ENCODE results near the gene NAPSA. TPM values are rescaled to one million over a fixed set of nuclear protein-coding genes. Genes with fewer than 3 reads are reported as not detected.
"Not testable (repeated sequence)": the region's sequence is repeated elsewhere in the genome, so short reads cannot be mapped to it uniquely, and the experiment has no call there.

The NAPSA gene
- total RNA-seq, 1 donor from 2014 or later: 8.1 TPM

- DNase-seq (ENCODE audit: low spot score): peak; percentile 78
Observed at GRCh38 chr19:50330365-50331078, 34.9 kb downstream of the NAPSA start.

DNA sequence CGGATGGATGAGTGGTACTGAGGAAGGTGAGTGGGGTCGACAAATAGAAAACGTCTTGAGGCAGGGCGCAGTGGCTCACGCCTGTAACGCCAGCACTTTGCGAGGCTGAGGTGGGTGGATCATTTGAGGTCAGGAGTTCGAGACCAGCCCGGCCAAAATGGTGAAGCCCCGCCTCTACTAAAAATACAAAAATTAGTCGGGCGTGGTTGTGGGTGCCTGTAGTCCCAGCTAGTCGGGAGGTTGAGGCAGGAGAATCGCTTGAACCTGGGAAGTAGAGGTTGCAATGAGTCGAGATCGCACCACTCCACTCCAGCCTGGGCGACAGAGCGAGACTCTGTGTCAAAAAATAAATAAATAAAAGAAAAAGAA lies 35.5 kb downstream of the NAPSA start:
- DNase-seq (ENCODE audit: low spot score): not testable (repeated sequence)

DNA sequence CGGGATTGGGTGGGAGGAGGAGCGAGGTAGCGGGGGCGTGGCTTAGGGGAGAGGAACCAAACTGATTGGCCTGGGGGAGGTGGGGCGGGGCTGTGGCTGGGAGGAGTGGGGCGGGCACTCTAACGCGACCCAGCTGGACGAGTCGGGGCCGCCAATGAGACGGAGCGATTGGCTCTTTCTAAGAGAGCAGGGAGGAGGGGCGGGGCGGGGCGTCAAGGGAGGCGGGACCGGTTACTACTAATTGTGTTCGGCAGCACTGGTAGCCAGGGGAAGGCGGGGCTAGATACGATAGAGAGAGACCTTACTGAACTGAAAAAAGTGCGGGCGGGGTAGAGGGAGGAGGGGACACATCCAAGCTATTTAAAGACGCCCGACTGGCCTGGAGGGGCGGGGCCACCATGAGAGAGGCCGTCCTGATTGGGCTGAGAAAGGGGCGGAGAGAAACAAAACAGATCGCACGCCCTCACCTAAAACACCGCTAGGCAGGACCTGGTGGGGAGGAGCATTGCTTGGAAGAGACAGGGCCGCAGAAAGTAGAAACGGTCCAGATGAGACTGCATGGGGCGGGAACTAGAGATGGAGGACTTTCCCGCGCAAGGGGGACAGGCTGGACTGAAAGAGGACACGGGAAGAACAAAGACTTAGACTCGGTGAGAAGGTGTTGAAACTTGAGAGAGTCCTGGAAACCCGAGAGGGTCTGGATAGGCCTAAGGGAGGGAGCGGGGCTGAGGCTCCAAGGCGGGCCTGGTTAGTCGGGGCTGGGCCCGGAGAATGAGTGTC lies 36.1 kb downstream of the NAPSA start, which contains the start of gene KCNC3:
TSS of gene KCNC3 (minus strand) at position 232 of the 780 bp plus-strand sequence. CDS start 295 bp downstream, outside the sequence.
- DNase-seq (ENCODE audit: low spot score): peak; percentile 99

GRCh38 chr19:50328873-50329145 lies 36.6 kb downstream of the NAPSA start:
- DNase-seq (ENCODE audit: low spot score): no peak

DNA sequence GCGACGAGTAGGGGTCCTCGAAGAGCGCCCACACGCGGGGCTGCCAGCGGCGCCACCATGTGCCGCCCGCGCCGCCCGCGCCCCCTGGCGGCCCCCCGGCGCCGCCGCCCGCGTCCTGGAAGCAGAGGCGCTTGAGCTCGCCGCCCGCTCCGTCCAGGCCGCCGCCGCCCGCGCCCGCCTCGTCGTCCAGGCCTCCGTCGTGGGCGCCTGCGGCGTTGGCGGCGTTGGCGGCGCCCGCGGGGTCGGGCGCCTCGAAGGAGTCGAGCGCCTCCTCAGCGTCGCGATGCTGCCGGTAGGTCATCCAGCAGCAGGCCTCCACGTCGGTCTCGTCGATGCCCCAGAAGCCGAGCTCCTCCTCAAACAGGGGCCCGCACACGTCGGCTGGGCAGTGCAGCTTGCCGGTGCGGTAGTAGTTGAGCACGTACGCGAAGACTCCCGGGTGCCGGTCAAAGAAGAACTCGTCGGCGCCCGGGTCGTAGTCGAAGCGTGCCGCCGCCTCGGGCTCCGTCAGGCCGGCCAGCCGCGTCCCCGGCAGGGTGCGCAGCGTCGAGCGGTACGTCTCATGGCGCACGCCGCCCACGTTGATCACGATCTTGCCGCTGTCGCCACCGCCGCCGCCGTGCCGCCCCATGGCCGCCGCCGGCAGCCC lies 37.1 kb downstream of the NAPSA start:
- no peak for DNase-seq (ENCODE audit: low spot score)

- no peak for DNase-seq (ENCODE audit: low spot score)
Observed at GRCh38 chr19:50327461-50328223, 37.8 kb downstream of the NAPSA start.

DNA sequence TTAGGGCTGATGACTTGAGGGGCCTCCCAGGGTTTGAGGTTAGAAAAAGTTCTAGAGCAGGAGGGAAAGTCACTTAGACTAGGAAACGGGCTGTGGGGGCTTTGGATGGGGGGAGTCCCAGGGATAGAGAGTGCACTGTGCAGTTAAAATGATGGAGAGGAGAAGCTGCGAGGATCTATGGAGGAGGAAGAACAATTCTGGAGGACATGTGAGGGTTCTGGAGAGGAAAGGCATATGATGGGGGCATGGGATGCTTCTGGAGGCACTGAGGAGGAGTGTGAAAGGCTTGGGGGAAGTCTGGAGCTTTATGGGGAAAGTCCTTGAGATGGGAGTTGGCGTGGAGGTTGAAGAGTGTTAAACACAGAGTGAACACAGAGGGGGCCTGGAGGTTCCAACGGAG lies 38.4 kb downstream of the NAPSA start:
- DNase-seq (ENCODE audit: low spot score): no peak

DNA sequence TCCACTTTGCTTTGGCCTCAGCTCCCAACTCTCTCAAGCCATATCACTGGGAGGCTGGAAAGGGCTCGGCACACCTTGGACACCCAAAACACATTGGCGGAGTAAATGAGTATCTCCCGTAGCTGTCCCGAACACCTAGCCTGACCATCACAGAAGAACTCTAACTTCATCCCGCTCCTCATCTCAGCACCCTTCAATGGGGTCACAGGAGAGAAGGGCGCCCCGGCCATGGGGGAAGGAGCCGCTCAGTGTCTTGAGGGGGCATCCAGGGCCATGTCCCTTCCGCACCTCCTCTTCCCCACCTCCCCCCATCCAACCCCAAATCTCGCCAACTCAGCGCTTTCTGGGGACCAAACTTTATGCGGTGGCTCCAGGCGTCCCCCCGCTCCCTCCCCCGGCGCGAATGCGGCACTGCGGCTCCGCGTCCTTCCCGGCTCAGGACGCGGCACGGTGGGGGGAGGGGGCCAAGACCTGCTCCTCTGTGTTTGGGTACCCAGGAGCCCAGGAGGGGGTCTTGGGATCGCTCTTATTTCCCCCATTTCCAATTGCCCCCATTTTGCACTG lies 39.3 kb downstream of the NAPSA start:
- DNase-seq (ENCODE audit: low spot score): no peak

GRCh38 chr19:50325310-50326100 lies 39.9 kb downstream of the NAPSA start:
- DNase-seq (ENCODE audit: low spot score): peak; percentile 55

- no peak for DNase-seq (ENCODE audit: low spot score)
Observed at GRCh38 chr19:50324331-50324730, 41.1 kb downstream of the NAPSA start.

- DNase-seq (ENCODE audit: low spot score): no peak
Observed at GRCh38 chr19:50323782-50324133, 41.7 kb downstream of the NAPSA start.

DNA sequence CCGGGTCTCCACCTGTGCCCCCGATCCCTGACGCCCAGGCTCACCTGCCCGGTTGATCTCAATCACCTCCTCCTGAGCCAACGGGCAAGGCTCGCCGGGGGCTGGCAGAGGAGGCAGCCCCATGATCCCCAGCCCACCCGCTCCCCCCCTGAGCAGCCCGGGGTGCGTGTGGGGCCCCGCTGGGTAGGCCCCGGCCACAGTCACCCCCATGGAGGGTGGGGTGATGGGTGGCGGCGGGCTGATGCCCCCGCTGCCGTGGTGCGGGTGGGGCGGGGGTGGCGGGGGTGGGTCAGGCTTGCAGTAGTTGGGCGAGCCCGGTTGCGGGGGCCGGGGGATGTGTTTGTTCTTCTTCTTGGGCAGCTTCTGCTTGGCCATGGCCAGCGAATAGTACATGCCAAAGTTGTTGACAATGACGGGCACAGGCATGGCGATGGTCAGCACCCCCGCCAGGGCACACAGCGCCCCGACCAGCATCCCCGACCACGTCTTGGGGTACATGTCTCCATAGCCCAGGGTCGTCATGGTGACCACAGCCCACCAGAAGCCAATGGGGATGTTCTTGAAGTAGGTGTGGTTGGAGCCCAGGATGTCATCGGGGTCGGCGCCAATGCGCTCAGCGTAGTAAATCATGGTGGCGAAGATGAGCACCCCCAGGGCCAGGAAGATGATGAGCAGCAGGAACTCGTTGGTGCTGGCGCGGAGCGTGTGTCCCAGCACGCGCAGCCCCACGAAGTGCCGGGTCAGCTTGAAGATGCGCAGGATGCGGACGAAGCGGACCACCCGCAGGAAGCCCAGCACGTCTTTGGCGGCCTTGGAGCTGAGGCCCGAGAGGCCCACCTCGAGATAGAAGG lies 42.3 kb downstream of the NAPSA start:
- DNase-seq (ENCODE audit: low spot score): no peak

DNA sequence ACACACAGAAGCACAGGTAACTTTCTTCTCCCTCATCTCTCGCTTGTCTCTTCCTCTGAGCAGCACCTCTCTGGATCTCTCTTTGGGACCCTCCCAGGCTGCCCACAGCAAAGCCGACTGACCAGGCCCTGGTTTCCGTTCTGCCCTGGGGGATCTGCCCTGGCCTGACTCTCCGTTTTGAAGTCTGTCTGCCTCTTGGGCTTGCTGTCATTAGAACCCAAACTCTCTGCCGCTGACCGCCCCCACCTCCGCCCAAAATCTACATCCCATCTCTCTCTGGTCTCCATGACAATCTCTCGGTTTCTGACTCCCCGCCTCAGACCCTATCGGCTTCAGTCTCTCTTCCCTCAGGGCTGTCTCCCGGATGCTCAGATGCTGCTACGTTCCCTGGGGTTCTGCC lies 43.2 kb downstream of the NAPSA start:
- DNase-seq (ENCODE audit: low spot score): no peak

- no peak for DNase-seq (ENCODE audit: low spot score)
Observed at GRCh38 chr19:50321831-50322230, 43.6 kb downstream of the NAPSA start.

DNA sequence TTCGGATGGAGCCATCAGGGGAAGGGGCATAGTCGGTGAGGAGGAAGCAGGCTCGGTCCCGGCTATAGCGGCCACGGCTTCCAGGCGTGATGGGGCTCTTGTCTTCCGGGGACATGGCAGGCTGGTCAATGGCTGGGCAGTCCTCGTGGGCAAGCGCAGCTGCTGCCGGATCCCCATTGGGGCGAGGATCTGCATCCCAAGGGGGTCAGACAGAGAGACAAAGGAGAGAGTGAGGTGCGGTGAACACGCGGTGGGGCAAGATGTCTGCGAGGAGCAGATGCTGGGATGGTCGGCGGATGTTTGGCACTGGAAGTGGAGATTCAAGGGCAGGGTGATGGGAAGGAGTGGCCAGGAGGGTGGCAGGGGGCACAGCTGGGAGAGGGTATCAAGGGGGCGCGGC lies 44.8 kb downstream of the NAPSA start:
- no peak for DNase-seq (ENCODE audit: low spot score)

DNA sequence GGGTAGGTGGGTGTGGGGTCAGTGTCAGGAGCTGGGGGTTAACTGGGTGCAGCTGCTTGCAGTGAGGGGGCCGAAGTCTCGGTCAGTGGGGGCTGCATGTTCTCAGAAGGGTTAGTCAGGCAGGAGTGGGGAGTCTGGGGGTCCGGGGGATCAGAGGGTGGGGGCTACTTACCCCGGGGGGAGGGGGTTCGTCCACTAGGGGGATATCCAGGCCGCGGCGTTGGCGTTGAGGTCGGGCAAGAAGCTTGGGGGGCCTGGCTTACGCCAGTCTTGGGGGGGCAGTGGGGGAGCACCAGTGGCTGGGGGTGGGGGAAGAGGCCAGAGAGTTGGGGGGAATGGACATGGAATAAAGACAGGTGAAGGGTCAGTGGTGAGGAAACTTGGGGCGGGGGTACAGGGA lies 45.4 kb downstream of the NAPSA start:
- no peak for DNase-seq (ENCODE audit: low spot score)

- DNase-seq (ENCODE audit: low spot score): no peak
Observed at GRCh38 chr19:50319156-50319555, 46.3 kb downstream of the NAPSA start.

DNA sequence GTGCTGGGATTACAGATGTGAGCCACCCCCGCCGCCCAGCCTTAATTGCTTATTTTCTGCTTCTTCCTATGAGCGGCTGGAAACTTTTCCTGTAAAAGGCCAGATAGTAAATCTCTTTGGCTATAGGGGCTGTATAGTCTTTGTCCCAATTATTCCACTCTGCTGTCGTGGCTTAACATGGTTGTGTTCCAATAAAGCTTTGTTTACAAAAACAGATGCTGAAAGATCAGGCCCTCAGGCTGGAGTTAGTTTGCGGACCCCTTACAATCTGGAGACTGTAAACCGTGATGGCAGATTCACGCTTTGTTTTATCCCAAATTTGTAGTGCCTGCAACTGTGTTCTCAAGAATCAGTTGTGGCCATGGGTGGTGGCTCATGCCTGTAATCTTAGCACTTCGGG lies 47.0 kb downstream of the NAPSA start:
- DNase-seq (ENCODE audit: low spot score): no peak

- DNase-seq (ENCODE audit: low spot score): no peak
Observed at GRCh38 chr19:50317115-50317514, 48.3 kb downstream of the NAPSA start.

DNA sequence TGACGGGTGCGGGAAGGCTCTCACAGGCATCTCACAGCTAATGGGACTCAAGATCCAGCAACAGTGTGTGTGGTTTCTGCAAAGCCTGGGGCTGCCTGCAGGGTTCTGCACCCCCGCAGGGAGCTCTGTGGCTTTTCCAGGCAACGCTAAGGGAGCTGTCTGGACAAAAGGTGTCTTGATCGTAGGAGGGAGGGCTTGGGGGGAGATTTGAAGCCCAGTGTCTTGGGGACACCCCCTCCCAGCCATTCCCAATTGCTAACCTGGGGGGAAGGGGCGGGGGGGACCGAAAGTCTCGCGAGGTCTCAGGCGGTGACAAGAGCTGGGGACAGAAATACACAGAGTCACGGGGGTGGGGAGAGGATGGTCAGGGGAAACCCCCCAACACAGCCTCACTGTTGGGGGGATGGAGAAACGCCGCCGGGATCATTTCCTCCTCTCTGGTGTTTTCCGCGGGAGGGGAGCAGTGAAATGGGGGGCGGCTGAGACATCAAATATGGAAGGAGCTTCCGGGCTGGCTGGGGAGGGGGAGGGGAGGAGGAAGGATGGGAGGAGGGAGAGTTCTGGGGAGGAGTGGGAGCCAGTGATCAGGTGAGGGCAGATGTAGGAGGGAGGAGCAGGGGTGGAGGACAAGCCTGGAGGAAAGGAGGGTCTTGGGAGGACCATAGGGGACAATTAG lies 49.5 kb downstream of the NAPSA start:
- no peak for DNase-seq (ENCODE audit: low spot score)

Measured in mucosa of gallbladder (tissue), 1 donor.